ENCODE results near the gene LIMCH1. TPM values are rescaled to one million over a fixed set of nuclear protein-coding genes. Genes with fewer than 3 reads are reported as not detected.

The LIMCH1 gene
- total RNA-seq, 2 experiments from 2014 or later, result not detected

DNA sequence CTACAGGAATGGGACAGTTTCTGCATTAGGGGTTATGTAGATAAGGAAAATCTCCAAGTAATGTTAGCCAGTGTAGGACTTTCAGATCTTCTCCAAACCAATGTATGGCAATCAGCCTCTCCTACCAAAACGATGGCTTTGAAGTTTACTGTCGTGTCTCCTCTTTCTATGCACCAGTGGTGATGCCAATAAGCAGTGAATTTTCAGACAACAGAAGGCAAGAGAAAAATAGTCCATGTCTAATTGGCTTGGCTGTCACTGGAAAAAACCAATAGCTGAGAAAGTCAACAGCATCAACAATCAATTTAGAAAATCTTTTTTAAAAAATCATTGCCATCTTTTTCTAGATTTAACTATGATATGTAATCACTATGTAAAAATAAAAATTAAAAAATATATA, 35.0 kb downstream of the LIMCH1 start:
- Mint-ChIP-seq H3K4me3 (no peak overlapping the region), H3K9me3 (ENCODE audit: low read depth) (no peaks in the 10 kb centered on the region), H3K36me3 (ENCODE audit: low read depth) (no peaks in the 10 kb centered on the region), H3K27me3 (no peaks in the 10 kb centered on the region), H3K4me1 (no peaks in the 10 kb centered on the region), H3K27ac (no peak overlapping the region)
- intact Hi-C loops (cut with DNase I, micrococcal nuclease), result no loop called here
- no peak for ATAC-seq
- POLR2A ChIA-PET, result no interaction called here
- no peak for DNase-seq
- CTCF ChIA-PET, result no interaction called here

DNA sequence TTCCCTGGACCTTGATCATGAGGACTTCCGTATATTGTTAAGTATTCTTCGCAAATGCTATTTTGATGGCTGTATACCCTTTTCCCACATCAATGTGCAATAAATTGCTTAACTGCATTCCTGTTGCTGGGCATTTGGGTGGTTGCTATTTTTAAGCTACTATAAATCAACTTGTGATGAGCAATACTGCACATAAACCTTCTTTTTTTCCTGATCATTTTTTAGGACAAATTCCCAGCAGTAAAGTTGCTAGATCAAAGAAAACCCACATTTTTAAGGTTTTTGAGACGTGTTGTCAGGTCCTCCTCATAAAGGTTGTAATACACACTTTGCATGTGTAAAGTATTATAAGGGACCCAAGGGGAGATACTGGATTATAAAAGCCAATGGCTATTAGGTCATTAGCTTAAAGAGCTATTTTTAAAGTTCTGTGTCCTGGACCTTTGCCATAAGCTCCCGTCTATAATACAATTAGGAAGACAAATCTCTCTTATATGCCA, 35.6 kb downstream of the LIMCH1 start:
- no peak for DNase-seq
- Mint-ChIP-seq H3K27me3 (no peaks in the 10 kb centered on the region), H3K4me3 (no peak overlapping the region), H3K36me3 (ENCODE audit: low read depth) (no peaks in the 10 kb centered on the region), H3K9me3 (ENCODE audit: low read depth) (no peaks in the 10 kb centered on the region), H3K4me1 (no peaks in the 10 kb centered on the region), H3K27ac (no peak overlapping the region)
- ChIA-PET CTCF (interaction anchor here (0.7 kb wide), 1 partner anchor 296 kb away, joined by 3 read pairs; no protein-coding TSS in a partner anchor), POLR2A (no interaction called here)
- no peak for ATAC-seq
- intact Hi-C loops (cut with DNase I, micrococcal nuclease), result no loop called here

DNA sequence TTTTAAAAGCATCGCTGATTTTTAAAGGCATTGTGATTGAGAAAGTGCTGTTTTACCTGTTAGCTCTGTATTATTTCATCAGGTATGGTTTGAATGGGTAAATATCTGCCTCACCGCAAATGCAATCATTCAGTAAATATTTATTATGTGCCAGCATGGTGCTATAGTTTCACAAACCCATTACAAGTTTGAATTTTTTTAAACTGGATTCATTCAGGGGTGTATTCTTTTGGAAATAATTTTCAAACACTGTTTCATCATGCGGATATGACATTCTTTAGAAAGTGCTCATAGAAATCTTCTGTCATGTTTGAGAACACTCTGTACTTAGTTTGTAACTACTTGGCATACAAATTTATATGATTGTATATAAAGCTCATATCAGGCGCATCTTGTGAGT, 37.2 kb downstream of the LIMCH1 start:
- Mint-ChIP-seq H3K9me3 (ENCODE audit: low read depth) (no peaks in the 10 kb centered on the region), H3K4me1 (no peaks in the 10 kb centered on the region), H3K27ac (no peak overlapping the region), H3K4me3 (no peak overlapping the region), H3K27me3 (no peaks in the 10 kb centered on the region), H3K36me3 (ENCODE audit: low read depth) (no peaks in the 10 kb centered on the region)
- DNase-seq (no peak), ATAC-seq (no peak)
- intact Hi-C loops (cut with DNase I, micrococcal nuclease), result no loop called here
- ChIA-PET CTCF (no interaction called here), POLR2A (no interaction called here)

DNA sequence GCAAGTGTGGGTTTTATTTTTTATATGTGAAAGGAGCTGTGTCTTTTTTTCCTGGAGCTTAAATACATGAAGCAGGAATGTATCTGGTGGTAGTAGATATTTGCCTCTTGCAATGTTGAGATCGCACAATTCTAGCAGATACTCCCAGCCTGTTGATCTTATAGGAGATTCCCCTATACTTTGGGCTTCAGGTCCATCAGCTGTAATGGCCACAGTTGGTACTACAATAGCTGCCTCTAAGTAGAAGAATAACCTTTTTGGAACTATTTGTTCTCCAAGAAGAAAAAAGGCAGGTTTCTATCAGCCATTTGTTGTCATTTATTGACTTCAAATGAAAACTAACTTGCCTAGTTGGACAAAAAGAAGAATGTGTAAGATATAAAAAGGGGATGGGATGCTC, 37.7 kb downstream of the LIMCH1 start:
- no peak for ATAC-seq
- intact Hi-C loops (cut with DNase I, micrococcal nuclease), result no loop called here
- Mint-ChIP-seq H3K27me3 (no peaks in the 10 kb centered on the region), H3K27ac (no peak overlapping the region), H3K4me1 (no peaks in the 10 kb centered on the region), H3K9me3 (ENCODE audit: low read depth) (no peaks in the 10 kb centered on the region), H3K36me3 (ENCODE audit: low read depth) (no peaks in the 10 kb centered on the region), H3K4me3 (no peak overlapping the region)
- DNase-seq, result no peak
- CTCF ChIA-PET, result no interaction called here
- POLR2A ChIA-PET, result no interaction called here

DNA sequence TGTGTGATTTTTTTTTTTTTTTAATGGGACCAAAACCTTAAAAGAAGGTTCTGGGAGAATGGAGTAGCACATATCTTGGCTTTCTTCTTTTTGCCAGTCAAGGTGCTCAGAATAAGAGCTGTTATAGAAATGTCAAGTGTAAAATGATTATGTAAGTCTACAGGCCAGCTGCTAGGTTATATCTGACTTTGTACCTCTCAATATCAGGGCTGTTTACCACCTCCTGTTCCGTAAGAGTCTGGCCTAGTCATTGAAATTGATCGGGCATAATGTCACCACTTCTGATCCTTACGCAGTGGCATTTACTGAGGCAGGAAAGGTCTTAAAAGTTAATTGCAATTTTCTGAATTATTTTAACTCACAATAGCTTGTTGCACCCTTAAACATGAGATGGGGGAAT, 41.1 kb downstream of the LIMCH1 start:
- ChIA-PET POLR2A (interaction anchor here (0.7 kb wide), 1 partner anchor 26 kb away, joined by 3 read pairs; no protein-coding TSS in a partner anchor), CTCF (interaction anchor here (1.0 kb wide), 1 partner anchor 44 kb away, joined by 3 read pairs; no protein-coding TSS in a partner anchor)
- Mint-ChIP-seq H3K36me3 (ENCODE audit: low read depth) (no peaks in the 10 kb centered on the region), H3K27ac (no peak overlapping the region), H3K4me1 (no peaks in the 10 kb centered on the region), H3K27me3 (no peaks in the 10 kb centered on the region), H3K4me3 (no peak overlapping the region), H3K9me3 (ENCODE audit: low read depth) (no peaks in the 10 kb centered on the region)
- ATAC-seq (no peak), DNase-seq (no peak)
- intact Hi-C loops (cut with DNase I, micrococcal nuclease), result no loop called here

DNA sequence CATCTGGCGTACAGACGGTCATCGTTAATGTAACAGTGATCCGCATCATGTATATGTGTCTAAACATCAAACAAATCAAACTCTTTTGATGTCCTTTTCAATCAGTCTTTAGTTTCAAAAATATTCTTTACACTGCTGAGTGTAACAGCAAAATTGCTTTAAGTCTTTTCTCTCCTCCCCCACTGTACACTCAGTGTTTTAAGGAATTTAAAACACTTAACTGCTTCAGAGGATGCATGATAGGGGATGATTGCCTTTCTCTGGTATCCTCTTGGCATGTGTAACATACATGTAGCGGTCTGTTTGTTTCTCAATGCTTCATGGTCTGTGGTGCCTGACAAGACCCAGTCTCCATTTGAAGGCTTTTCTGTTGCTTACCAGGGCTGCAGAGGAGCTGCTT, 41.6 kb downstream of the LIMCH1 start:
- CTCF ChIA-PET, result no interaction called here
- H3K4me1 Mint-ChIP-seq, result no peaks in the 10 kb centered on the region
- no peak for ATAC-seq
- no peaks in the 10 kb centered on the region for H3K27me3 Mint-ChIP-seq
- POLR2A ChIA-PET, result no interaction called here
- intact Hi-C loops (cut with DNase I, micrococcal nuclease), result no loop called here
- no peaks in the 10 kb centered on the region for H3K36me3 Mint-ChIP-seq (ENCODE audit: low read depth)
- DNase-seq, result no peak
- H3K4me3 Mint-ChIP-seq, result no peak overlapping the region
- no peaks in the 10 kb centered on the region for H3K9me3 Mint-ChIP-seq (ENCODE audit: low read depth)
- H3K27ac Mint-ChIP-seq, result no peak overlapping the region

DNA sequence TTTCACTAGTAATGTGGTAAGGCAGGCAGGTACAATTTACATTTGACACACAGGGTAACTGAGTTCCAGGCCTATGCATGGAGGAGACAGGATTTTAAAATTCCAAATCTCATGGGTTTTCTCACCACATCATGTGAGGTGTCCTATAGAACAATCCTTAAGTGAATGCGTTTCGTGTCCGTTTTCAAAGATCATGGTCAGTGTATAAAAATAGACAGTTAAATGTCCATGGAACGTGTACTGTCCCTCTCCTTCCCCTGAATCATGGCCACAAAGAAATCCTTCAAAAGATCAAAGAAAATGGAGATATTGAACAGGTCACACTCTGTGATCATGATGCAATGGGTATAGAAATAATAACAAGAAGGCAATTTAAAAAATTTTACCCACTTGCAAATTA, 42.0 kb downstream of the LIMCH1 start:
- ATAC-seq (no peak), DNase-seq (no peak)
- ChIA-PET POLR2A (no interaction called here), CTCF (no interaction called here)
- H3K4me1 Mint-ChIP-seq, result no peaks in the 10 kb centered on the region
- H3K36me3 Mint-ChIP-seq (ENCODE audit: low read depth), result no peaks in the 10 kb centered on the region
- intact Hi-C loops (cut with DNase I, micrococcal nuclease), result no loop called here
- H3K4me3 Mint-ChIP-seq, result no peak overlapping the region
- H3K27me3 Mint-ChIP-seq, result no peaks in the 10 kb centered on the region
- H3K9me3 Mint-ChIP-seq (ENCODE audit: low read depth), result peaks cover 2% of the 10 kb centered on the region
- no peak overlapping the region for H3K27ac Mint-ChIP-seq

DNA sequence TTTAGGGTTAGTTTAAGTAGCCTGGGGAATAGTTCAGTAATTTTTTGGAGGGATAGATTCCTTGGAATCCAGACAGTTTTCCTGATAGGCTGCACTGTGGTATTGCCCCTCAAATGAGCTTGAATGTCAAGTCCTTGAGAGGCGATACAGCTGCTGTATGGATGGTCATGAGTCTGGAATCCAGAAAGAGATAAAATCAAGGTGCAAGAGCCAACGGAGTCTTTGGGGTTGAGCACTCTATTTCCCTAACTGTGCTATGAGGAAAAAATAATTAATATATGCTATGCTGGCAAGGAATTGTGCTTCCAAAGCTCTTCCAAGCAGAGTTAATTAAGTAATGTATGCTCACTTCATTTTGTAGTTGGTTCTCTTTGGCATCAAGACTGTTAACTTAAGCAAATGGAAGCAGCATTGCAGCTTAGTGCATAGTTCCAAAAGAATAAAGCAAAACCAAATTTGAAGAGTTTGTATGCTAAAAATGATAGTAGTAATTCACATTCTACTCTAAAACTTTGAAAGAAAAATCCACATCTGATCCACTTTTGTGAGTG, 48.8 kb downstream of the LIMCH1 start:
- ChIA-PET CTCF (no interaction called here), POLR2A (no interaction called here)
- ATAC-seq (no peak), DNase-seq (no peak)
- no peaks in the 10 kb centered on the region for H3K36me3 Mint-ChIP-seq (ENCODE audit: low read depth)
- no peak overlapping the region for H3K27ac Mint-ChIP-seq
- no peak overlapping the region for H3K4me3 Mint-ChIP-seq
- H3K27me3 Mint-ChIP-seq, result no peaks in the 10 kb centered on the region
- intact Hi-C loops (cut with DNase I, micrococcal nuclease), result no loop called here
- peaks cover 5% of the 10 kb centered on the region for H3K9me3 Mint-ChIP-seq (ENCODE audit: low read depth)
- no peaks in the 10 kb centered on the region for H3K4me1 Mint-ChIP-seq

DNA sequence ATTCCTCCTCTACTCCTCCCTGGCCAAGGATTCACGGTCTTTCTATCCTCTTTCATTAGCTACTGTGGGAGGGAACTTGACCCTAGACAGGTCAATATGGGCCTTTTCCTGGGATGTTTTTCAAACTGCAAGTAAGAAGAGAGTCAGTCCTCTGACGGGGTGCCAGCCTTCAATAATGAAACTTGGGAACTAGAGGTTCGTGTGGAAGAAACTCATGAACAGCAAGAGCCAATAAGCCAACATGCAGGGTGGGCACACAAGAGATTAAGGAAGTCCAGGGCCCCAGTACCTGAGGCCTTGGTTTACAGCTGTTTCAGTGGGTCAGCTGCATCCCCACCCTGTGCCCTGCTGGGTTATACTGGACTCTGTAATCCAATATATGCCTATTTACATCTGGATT, 49.3 kb downstream of the LIMCH1 start:
- Mint-ChIP-seq H3K9me3 (ENCODE audit: low read depth) (peaks cover 5% of the 10 kb centered on the region), H3K27me3 (no peaks in the 10 kb centered on the region), H3K4me1 (no peaks in the 10 kb centered on the region), H3K36me3 (ENCODE audit: low read depth) (no peaks in the 10 kb centered on the region), H3K27ac (no peak overlapping the region), H3K4me3 (no peak overlapping the region)
- ChIA-PET CTCF (no interaction called here), POLR2A (no interaction called here)
- intact Hi-C loops (cut with DNase I, micrococcal nuclease), result no loop called here
- no peak for DNase-seq
- no peak for ATAC-seq

DNA sequence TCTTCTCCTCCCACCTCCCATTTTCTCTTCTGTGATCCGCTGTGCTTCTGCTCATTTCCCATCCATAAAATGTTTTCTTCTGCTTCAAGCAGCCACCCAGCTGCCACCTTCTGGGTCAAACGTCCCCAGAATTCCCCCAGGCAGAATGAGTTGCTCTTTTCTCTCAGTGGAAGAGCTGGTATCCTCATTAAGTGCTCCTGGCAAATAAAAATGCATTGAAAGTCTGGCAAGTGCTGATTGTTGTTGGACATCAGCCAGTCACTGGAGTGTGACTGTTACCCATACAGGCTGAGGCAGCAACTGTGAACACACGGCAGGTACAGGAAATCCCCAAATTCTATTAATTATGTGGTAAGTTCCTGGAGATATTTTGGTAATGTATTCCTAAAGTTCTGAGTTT, 52.6 kb downstream of the LIMCH1 start:
- H3K36me3 Mint-ChIP-seq (ENCODE audit: low read depth), result no peaks in the 10 kb centered on the region
- no peak overlapping the region for H3K4me3 Mint-ChIP-seq
- intact Hi-C loops (cut with DNase I, micrococcal nuclease), result no loop called here
- no peaks in the 10 kb centered on the region for H3K9me3 Mint-ChIP-seq (ENCODE audit: low read depth)
- no peaks in the 10 kb centered on the region for H3K27me3 Mint-ChIP-seq
- CTCF ChIA-PET, result no interaction called here
- no peak for DNase-seq
- no peak overlapping the region for H3K27ac Mint-ChIP-seq
- POLR2A ChIA-PET, result no interaction called here
- ATAC-seq, result no peak
- H3K4me1 Mint-ChIP-seq, result no peaks in the 10 kb centered on the region

DNA sequence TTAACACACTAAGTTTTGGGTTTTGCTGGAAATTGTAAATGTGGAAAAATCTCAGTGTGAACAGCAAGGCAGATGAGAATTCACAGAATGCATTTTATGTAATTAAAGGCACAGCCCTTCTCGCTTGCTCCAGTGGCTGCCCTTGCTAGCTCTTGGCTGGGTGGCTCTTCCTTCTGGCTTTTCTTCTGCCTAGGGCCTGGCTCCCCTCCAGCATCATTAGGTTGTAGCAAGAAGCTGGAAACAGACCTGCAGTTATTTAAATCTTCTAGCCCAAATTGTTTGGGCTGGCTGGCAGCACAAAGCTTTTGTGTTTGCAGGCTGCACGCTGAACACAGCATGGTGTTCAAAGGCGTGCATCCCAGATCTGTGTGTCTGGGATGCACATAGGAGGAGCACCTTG, 56.5 kb downstream of the LIMCH1 start:
- ChIA-PET POLR2A (no interaction called here), CTCF (no interaction called here)
- ATAC-seq (no peak), DNase-seq (no peak)
- Mint-ChIP-seq H3K4me3 (no peak overlapping the region), H3K9me3 (ENCODE audit: low read depth) (no peaks in the 10 kb centered on the region), H3K36me3 (ENCODE audit: low read depth) (no peaks in the 10 kb centered on the region), H3K4me1 (no peaks in the 10 kb centered on the region), H3K27ac (no peak overlapping the region), H3K27me3 (no peaks in the 10 kb centered on the region)
- intact Hi-C loops (cut with DNase I, micrococcal nuclease), result no loop called here

DNA sequence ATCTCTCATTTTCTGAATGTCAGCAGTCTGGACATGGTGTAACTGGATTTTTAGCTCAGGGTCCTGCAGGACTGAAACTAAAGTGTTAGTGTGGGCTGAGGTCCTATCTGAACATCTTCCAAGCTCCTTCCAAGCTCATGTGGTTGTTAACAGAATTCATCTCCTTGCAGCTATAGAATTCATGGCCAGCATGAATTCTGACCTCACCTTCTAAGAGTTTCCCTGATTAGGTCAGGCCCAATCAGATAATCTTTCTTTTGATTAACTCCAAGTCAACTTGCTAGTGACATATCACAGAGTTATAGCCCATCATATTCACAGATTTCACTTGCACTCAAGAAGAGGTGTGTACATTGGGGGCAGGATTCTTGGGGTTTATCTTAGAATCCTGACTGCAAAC, 59.5 kb downstream of the LIMCH1 start:
- Mint-ChIP-seq H3K4me3 (no peak overlapping the region), H3K9me3 (ENCODE audit: low read depth) (no peaks in the 10 kb centered on the region), H3K27me3 (peaks cover 6% of the 10 kb centered on the region), H3K27ac (no peak overlapping the region), H3K4me1 (no peaks in the 10 kb centered on the region), H3K36me3 (ENCODE audit: low read depth) (no peaks in the 10 kb centered on the region)
- DNase-seq (no peak), ATAC-seq (no peak)
- POLR2A ChIA-PET, result no interaction called here
- CTCF ChIA-PET, result no interaction called here
- intact Hi-C loops (cut with DNase I, micrococcal nuclease), result no loop called here

DNA sequence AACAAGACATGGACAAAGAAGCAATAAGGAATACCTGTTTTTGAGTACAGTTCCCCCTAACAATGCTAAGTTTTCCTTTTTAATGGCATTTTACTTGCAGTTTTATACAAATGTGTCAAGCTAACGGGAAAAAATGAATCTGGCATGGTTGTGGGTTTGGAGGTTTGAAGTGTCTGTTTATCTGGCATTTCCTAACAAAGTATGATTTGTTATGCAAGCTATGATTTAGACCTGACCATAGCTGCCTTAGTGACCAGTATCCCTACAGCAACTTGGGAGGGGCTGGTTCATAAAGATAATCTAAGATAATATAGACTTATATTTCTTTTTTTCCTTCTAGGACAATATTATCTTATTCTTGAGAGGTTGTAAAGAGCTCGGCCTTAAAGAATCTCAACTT, 60.6 kb downstream of the LIMCH1 start:
- Mint-ChIP-seq H3K4me1 (no peaks in the 10 kb centered on the region), H3K9me3 (ENCODE audit: low read depth) (no peaks in the 10 kb centered on the region), H3K36me3 (ENCODE audit: low read depth) (no peaks in the 10 kb centered on the region), H3K27ac (no peak overlapping the region), H3K27me3 (peaks cover 6% of the 10 kb centered on the region), H3K4me3 (no peak overlapping the region)
- ChIA-PET POLR2A (no interaction called here), CTCF (no interaction called here)
- ATAC-seq, result no peak
- intact Hi-C loops (cut with DNase I, micrococcal nuclease), result no loop called here
- DNase-seq, result no peak
